DMS53 treated with DMSO at 0.1 percent for 48 hours (cell line): Measurements from ENCODE around the gene SNURF.
"Not testable (repeated sequence)": the region's sequence is repeated elsewhere in the genome, so short reads cannot be mapped to it uniquely, and the experiment has no call there.

Source experiments
- DNase-seq: peaks from one replicate; lab custom pipeline; 2025; ENCODE audit not compliant: unreplicated experiment; lab: John Stamatoyannopoulos, UW

SNURF gene

GRCh38 chr15:24966364-24967103 is 11.7 kb downstream of the SNURF start:
- no peak for DNase-seq

DNA sequence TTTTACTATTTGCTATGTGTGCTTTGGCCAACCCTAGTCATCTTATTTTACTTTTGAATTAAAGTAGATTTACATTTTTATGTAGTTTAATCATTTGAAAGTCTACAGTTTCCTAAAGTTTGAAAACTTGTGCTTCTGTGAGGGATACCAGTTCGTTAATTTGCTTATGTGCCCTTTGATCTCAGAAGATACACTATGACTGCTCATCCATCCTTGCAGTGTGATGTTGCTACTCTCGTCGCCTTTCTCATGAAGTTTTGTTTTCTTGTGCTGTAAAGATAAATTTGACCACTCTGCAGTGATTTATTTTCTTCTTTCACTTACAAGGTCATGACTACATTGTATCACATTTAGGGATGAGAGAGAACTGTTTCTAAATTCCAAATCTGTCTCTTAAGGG is 16.3 kb downstream of the SNURF start:
- DNase-seq: no peak

DNA sequence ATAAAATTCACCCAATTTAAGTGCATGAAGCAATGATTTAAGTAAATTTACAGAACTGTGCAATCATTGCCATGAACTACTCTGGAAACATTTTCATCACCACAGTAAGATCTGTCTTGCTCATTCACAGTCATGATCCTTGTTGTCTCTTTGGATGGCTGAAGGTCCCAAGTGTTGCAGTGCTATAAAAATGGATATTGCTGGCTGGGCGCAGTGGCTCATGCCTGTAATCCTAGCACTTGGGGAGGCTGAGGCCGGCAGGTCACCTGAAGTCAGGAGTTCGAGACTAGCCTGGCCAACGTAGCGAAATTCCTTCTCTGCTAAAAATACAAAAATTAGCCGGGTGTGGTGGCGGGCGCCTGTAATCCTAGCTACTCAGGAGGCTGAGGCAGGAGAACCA is 17.0 kb downstream of the SNURF start:
- no peak for DNase-seq

DNA sequence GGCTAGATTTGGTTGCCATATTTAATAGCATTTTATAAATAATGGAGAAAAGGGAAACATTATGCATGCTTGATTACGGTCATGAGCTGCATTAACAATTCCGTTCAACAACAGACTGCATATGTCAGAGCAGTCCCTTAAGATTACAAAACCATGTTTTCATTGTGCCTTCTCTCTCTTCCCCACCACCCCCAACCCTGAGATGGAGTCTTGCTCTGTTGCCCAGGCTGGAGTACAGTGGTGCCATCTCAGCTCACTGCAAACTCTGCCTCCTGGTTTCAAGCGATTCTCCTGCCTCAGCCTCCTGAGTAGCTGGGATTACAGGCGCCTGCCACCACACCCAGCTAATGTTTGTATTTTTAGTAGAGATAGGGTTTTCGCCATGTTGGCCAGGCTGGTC is 17.9 kb downstream of the SNURF start:
- DNase-seq: not testable (repeated sequence)

GRCh38 chr15:24976932-24977331 is 22.1 kb downstream of the SNURF start:
- DNase-seq: no peak

GRCh38 chr15:24977686-24978085 is 22.9 kb downstream of the SNURF start:
- no peak for DNase-seq

- no peak for DNase-seq
Measured at GRCh38 chr15:24985224-24985623, 30.4 kb downstream of the SNURF start.

GRCh38 chr15:24986653-24987052 is 31.9 kb downstream of the SNURF start:
- no peak for DNase-seq
